Measurements from ENCODE around the gene MECP2. TPM values are rescaled to one million over a fixed set of nuclear protein-coding genes. Genes with fewer than 3 reads are reported as not detected.

MECP2 gene
- total and polyA plus RNA-seq, 10 of the 15 experiments (the other 5 are each of a cell fraction or from before 2014, with no cell fraction given), result 1.3 to 32.7 (median 13.7) TPM

DNA sequence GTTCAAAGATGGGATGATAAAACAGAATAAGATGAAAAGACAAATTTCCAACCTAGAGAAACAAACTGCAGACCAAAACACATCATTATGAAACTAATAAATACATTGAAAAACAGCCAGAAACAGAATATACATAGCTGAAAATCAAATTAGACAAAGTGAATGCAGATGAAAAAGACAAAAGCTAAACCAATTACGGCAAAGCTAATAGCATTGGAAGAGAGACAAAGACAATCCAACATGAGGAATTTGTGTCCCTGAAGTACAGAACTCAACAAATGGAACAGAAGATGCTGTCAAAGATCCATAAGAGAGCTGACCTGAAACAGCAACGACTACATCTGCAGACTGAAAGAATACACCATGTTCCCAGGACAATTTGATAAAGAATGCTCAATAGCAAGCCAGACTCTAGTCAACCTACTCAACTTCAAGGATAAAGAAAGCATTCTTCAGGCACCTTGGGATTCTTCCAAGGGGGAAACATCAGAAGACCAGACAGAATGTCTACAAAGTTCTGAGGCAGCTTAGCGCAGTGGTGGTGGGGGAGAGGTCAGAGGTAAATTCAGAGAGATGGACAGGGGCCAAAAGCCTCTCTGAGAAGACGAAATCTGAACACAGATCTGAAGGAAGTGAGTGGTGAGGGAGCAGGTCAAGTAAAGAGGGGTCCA lies 50.4 kb downstream of the MECP2 start:
- no peaks in the 10 kb centered on the region for H3K27me3 ChIP-seq (replicated peaks in 1 of 2; ENCODE audit: control insufficient read depth in 2 of 2, insufficient read depth in 2 of 2, low read length in 1 of 2)
- DNase-seq (ENCODE audit: low read depth, low spot score) (no peak), FAIRE-seq (no peak), ATAC-seq (no peak)
- SMC1A ChIA-PET (ENCODE audit: uncharacterized antibody, unreplicated experiment), result interaction anchor here (0.9 to 1.5 kb wide), 2 partner anchors 10 to 29 kb away, joined by 3 to 4 read pairs; no protein-coding TSS in a partner anchor
- intact Hi-C loops (cut with micrococcal nuclease; ENCODE audit: unreplicated experiment), result no loop called here
- no peak overlapping the region for H3K9ac ChIP-seq (ENCODE audit: control insufficient read depth, insufficient read depth, low read length)
- peaks cover 3 to 5% of the 10 kb centered on the region in 2 experiments; a peak in 3 of 4 replicates for H3K36me3 ChIP-seq (ENCODE audit: control insufficient read depth in 2 of 2, insufficient read depth in 2 of 2, low read length in 1 of 2)
- no peak overlapping the region for H2AFZ ChIP-seq (ENCODE audit: control insufficient read depth, low read depth, low read length)
- no peaks in the 10 kb centered on the region for H3K9me3 ChIP-seq (replicated peaks; ENCODE audit: control insufficient read depth, insufficient read depth, low read length)
- RAD21 ChIA-PET (ENCODE audit: unreplicated experiment), result no interaction called here
- H3K4me2 ChIP-seq (ENCODE audit: control insufficient read depth, insufficient read depth), result no peak overlapping the region
- no TSS peak for BruUV-seq (replicated peaks)
- H3K79me2 ChIP-seq (ENCODE audit: control insufficient read depth, insufficient read depth, low read length), result no peaks in the 10 kb centered on the region; the same call in none of the 2 replicates
- 71% methylated on average over 4 of the region's 4 CpGs for WGBS (ENCODE audit: insufficient coverage, insufficient replicate concordance, low lambda C conversion rate, missing lambda C conversion rate)
- H3K4me1 ChIP-seq (ENCODE audit: control insufficient read depth, insufficient read depth, low read length), result no peaks in the 10 kb centered on the region
- POLR2A ChIA-PET, result no interaction called here
- H3K27ac ChIP-seq (ENCODE audit: control insufficient read depth, insufficient read depth), result no peak overlapping the region
- TF ChIP-seq, protein P1, sequence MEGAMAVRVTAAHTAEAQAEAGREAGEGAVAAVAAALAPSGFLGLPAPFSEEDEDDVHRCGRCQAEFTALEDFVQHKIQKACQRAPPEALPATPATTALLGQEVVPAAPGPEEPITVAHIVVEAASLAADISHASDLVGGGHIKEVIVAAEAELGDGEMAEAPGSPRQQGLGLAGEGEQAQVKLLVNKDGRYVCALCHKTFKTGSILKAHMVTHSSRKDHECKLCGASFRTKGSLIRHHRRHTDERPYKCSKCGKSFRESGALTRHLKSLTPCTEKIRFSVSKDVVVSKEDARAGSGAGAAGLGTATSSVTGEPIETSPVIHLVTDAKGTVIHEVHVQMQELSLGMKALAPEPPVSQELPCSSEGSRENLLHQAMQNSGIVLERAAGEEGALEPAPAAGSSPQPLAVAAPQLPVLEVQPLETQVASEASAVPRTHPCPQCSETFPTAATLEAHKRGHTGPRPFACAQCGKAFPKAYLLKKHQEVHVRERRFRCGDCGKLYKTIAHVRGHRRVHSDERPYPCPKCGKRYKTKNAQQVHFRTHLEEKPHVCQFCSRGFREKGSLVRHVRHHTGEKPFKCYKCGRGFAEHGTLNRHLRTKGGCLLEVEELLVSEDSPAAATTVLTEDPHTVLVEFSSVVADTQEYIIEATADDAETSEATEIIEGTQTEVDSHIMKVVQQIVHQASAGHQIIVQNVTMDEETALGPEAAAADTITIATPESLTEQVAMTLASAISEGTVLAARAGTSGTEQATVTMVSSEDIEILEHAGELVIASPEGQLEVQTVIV (IDR thresholded peaks at IDR 0.05; ENCODE audit: borderline replicate concordance, partially characterized antibody), result no peak
- TF ChIP-seq RFX5 (IDR thresholded peaks at IDR 0.05; ENCODE audit: low read depth, low read length) (no peak), MEF2B (IDR thresholded peaks at IDR 0.05; ENCODE audit: partially characterized antibody, poor library complexity, severe bottlenecking) (no peak), EGR1 (IDR thresholded peaks at IDR 0.05; ENCODE audit: borderline replicate concordance in 1 of 2, low read depth in 2 of 2, low read length in 2 of 2) (no peak), EED (IDR thresholded peaks at IDR 0.05; ENCODE audit: low read depth) (no peak), PAX5 (IDR thresholded peaks at IDR 0.05; ENCODE audit: borderline replicate concordance, low read depth, low read length) (no peak), ZZZ3 (IDR thresholded peaks at IDR 0.05; ENCODE audit: control insufficient read depth, insufficient read length, low read depth) (no peak), MTA2 (IDR thresholded peaks at IDR 0.05; ENCODE audit: low read depth) (no peak), HDGF (IDR thresholded peaks at IDR 0.05) (no peak), ASH2L (IDR thresholded peaks at IDR 0.05; ENCODE audit: borderline replicate concordance, low read depth) (no peak), BCL11A (IDR thresholded peaks at IDR 0.05; ENCODE audit: low read depth, low read length) (no peak), SIX5 (IDR thresholded peaks at IDR 0.05; ENCODE audit: low read depth, low read length, severe bottlenecking) (no peak), CREM (IDR thresholded peaks at IDR 0.05; ENCODE audit: low read depth) (no peak)
- TF ChIP-seq, protein P2, sequence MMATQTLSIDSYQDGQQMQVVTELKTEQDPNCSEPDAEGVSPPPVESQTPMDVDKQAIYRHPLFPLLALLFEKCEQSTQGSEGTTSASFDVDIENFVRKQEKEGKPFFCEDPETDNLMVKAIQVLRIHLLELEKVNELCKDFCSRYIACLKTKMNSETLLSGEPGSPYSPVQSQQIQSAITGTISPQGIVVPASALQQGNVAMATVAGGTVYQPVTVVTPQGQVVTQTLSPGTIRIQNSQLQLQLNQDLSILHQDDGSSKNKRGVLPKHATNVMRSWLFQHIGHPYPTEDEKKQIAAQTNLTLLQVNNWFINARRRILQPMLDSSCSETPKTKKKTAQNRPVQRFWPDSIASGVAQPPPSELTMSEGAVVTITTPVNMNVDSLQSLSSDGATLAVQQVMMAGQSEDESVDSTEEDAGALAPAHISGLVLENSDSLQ (IDR thresholded peaks at IDR 0.05), result no peak
- TF ChIP-seq, protein P3, sequence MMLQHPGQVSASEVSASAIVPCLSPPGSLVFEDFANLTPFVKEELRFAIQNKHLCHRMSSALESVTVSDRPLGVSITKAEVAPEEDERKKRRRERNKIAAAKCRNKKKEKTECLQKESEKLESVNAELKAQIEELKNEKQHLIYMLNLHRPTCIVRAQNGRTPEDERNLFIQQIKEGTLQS (IDR thresholded peaks at IDR 0.05; ENCODE audit: borderline replicate concordance, extremely low read depth, low read depth, low read length), result no peak
- TF ChIP-seq, protein P4, sequence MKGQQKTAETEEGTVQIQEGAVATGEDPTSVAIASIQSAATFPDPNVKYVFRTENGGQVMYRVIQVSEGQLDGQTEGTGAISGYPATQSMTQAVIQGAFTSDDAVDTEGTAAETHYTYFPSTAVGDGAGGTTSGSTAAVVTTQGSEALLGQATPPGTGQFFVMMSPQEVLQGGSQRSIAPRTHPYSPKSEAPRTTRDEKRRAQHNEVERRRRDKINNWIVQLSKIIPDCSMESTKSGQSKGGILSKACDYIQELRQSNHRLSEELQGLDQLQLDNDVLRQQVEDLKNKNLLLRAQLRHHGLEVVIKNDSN (IDR thresholded peaks at IDR 0.05; ENCODE audit: borderline replicate concordance, extremely low read length, insufficient read depth, low read depth, low read length), result no peak
- TF ChIP-seq, protein P5, sequence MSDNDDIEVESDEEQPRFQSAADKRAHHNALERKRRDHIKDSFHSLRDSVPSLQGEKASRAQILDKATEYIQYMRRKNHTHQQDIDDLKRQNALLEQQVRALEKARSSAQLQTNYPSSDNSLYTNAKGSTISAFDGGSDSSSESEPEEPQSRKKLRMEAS (IDR thresholded peaks at IDR 0.05; ENCODE audit: low read depth, low read length), result no peak
- H4K20me1 ChIP-seq (ENCODE audit: control insufficient read depth, insufficient read depth), result no peaks in the 10 kb centered on the region
- CTCF ChIA-PET, result interaction anchor here (1.3 to 1.6 kb wide), 2 partner anchors 9 to 33 kb away, joined by 3 to 5 read pairs; no protein-coding TSS in a partner anchor
- in situ Hi-C loops (cut with MboI), result no loop called here
- no peak overlapping the region for H3K4me3 ChIP-seq

All from GM12878 (cell line).